Panc1 (cell line): ENCODE data around the gene NTN4. TPM values are rescaled to one million over a fixed set of nuclear protein-coding genes. Genes with fewer than 3 reads are reported as not detected.

Source experiments
- ATAC-seq: fragments of 200-7000 bp; cut with Tn5 transposase; 2 replicates; pipeline ENCODE4 v1.9.1; 2020; ENCODE audit warnings: mild to moderate bottlenecking, moderate library complexity
- BruUV-seq: library from RNA; stranded (reverse); fragments of 400-500 nt; replicated peaks from 2 replicates; lab custom pipeline; 2021; lab: Mats Ljungman, UMichigan
- CTCF ChIA-PET: fragments of 300-600 bp; sonication (Branson Sonifier 250); formaldehyde crosslinking; loops from one replicate; lab custom pipeline; 2022; ENCODE audit warnings: antibody characterized with exemption; lab: Charles Lee
- POLR2A ChIA-PET: fragments of 300-600 bp; sonication (Branson Sonifier 250); formaldehyde crosslinking; loops from one replicate; lab custom pipeline; 2022; ENCODE audit warnings: antibody characterized with exemption; lab: Charles Lee
- DNase-seq: peaks from one replicate; pipeline ENCODE4 v3.0.0-alpha.2; 2010; ENCODE audit warnings: low read depth, low spot score
- H3K27ac ChIP-seq: 2 replicates; pipeline ENCODE4 v1.5.1; 2011; ENCODE audit warnings: mild to moderate bottlenecking, low read length, inconsistent platforms
- H3K27me3 ChIP-seq: fragments of 200-500 bp; sonication (Bioruptor generic); 2 replicates; pipeline ENCODE4 v1.6.0; 2014; ENCODE audit warnings: low read length, inconsistent platforms; ENCODE audit not compliant: control insufficient read depth, insufficient read depth
- H3K36me3 ChIP-seq: fragments of 200-500 bp; sonication (Bioruptor generic); 2 replicates; pipeline ENCODE4 v1.5.1; 2014; ENCODE audit warnings: inconsistent platforms, mild to moderate bottlenecking, low read length, moderate library complexity; ENCODE audit not compliant: control insufficient read depth, insufficient read depth
- H3K4me1 ChIP-seq: 2 replicates; pipeline ENCODE4 v1.5.1; 2011; ENCODE audit warnings: inconsistent platforms, mild to moderate bottlenecking, low read length, moderate library complexity; ENCODE audit not compliant: control insufficient read depth, insufficient read depth
- H3K4me3 ChIP-seq, 2 experiments: 2 replicates each; pipeline ENCODE4 v1.5.1; 2011 to 2012; ENCODE audit warnings: low read depth in 2 of 2, low read length in 2 of 2, mild to moderate bottlenecking in 2 of 2, inconsistent platforms in 1 of 2, moderate library complexity in 1 of 2
- H3K9me3 ChIP-seq: fragments of 200-500 bp; sonication (Bioruptor generic); 2 replicates; pipeline ENCODE4 v1.5.1; 2014; ENCODE audit warnings: low read depth, mild to moderate bottlenecking, inconsistent platforms, low read length, moderate library complexity; ENCODE audit not compliant: control insufficient read depth, insufficient read depth
- POLR2AphosphoS5 ChIP-seq: IDR thresholded peaks from 2 replicates; pipeline ENCODE4 v1.6.1; 2012; ENCODE audit warnings: mild to moderate bottlenecking, low read depth, low read length, moderate library complexity
- SIN3A ChIP-seq: IDR thresholded peaks from 2 replicates; pipeline ENCODE4 v1.6.1; 2012; ENCODE audit warnings: low read depth, mild to moderate bottlenecking, low read length, moderate library complexity, borderline replicate concordance; ENCODE audit not compliant: insufficient read depth
- TCF7L2 ChIP-seq: IDR thresholded peaks from 2 replicates; pipeline ENCODE4 v1.6.1; 2011; ENCODE audit warnings: mild to moderate bottlenecking, low read depth, low read length, inconsistent platforms
- in situ Hi-C: cut with HindIII; loops from 2 replicates; pipeline ENCODE4 v1.10.0; 2016; ENCODE audit warnings: low sequenced_read_pairs, low pct_unique_long_range_greater_than_20kb
- intact Hi-C: fragments of 100-400 bp; cut with micrococcal nuclease; formaldehyde crosslinking; loops from one replicate; pipeline ENCODE4 v1.10.0; 2022; ENCODE audit not compliant: unreplicated experiment
- total RNA-seq: library from RNA; stranded (reverse); gene quantifications from one replicate; pipeline ENCODE4 v1.2.1, GENCODE V29; 2021; ENCODE audit not compliant: unreplicated experiment
- TF ChIP-seq, protein P1 (sequence below), 2 experiments: IDR thresholded peaks; 2 replicates each; pipeline ENCODE4 v1.6.1; 2011 to 2012; ENCODE audit warnings: low read depth in 2 of 2, control low read depth in 1 of 2, low read length in 1 of 2, mild to moderate bottlenecking in 1 of 2, moderate library complexity in 1 of 2; ENCODE audit not compliant: insufficient read depth in 1 of 2
- TF ChIP-seq, protein P2 (sequence below): fragments of 450-650 bp; IDR thresholded peaks from 2 replicates; pipeline ENCODE4 v1.5.1; 2017; ENCODE audit warnings: mild to moderate bottlenecking

NTN4 gene
- total RNA-seq, 1 experiment from 2014 or later, result 17.1 TPM

DNA sequence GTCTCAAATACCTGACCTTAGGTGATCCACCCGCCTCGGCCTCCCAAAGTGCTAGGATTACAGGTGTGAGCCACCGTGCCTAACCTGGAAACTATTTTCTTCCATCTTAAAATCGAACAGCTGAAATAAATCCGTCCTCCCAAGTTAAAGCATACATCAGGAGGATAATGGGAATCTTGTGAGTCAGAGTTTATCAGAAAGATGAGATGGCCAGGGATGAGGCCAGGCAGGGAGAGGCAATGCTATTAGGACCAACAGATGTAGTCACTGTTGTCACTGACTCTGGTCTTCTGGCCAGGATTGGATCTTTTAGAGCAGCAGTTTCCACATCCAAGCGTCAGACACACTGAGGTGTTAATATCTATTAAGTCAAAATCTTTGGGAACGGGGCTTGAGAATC, 177.5 kb downstream of the NTN4 start:
- TF ChIP-seq TCF7L2 (no peak), POLR2AphosphoS5 (no peak), SIN3A (no peak)
- TF ChIP-seq, protein P1, sequence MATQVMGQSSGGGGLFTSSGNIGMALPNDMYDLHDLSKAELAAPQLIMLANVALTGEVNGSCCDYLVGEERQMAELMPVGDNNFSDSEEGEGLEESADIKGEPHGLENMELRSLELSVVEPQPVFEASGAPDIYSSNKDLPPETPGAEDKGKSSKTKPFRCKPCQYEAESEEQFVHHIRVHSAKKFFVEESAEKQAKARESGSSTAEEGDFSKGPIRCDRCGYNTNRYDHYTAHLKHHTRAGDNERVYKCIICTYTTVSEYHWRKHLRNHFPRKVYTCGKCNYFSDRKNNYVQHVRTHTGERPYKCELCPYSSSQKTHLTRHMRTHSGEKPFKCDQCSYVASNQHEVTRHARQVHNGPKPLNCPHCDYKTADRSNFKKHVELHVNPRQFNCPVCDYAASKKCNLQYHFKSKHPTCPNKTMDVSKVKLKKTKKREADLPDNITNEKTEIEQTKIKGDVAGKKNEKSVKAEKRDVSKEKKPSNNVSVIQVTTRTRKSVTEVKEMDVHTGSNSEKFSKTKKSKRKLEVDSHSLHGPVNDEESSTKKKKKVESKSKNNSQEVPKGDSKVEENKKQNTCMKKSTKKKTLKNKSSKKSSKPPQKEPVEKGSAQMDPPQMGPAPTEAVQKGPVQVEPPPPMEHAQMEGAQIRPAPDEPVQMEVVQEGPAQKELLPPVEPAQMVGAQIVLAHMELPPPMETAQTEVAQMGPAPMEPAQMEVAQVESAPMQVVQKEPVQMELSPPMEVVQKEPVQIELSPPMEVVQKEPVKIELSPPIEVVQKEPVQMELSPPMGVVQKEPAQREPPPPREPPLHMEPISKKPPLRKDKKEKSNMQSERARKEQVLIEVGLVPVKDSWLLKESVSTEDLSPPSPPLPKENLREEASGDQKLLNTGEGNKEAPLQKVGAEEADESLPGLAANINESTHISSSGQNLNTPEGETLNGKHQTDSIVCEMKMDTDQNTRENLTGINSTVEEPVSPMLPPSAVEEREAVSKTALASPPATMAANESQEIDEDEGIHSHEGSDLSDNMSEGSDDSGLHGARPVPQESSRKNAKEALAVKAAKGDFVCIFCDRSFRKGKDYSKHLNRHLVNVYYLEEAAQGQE (IDR thresholded peaks at IDR 0.05; ENCODE audit: insufficient read depth in 1 of 2, low read depth in 2 of 2, low read length in 1 of 2), result no peak
- TF ChIP-seq, protein P2, sequence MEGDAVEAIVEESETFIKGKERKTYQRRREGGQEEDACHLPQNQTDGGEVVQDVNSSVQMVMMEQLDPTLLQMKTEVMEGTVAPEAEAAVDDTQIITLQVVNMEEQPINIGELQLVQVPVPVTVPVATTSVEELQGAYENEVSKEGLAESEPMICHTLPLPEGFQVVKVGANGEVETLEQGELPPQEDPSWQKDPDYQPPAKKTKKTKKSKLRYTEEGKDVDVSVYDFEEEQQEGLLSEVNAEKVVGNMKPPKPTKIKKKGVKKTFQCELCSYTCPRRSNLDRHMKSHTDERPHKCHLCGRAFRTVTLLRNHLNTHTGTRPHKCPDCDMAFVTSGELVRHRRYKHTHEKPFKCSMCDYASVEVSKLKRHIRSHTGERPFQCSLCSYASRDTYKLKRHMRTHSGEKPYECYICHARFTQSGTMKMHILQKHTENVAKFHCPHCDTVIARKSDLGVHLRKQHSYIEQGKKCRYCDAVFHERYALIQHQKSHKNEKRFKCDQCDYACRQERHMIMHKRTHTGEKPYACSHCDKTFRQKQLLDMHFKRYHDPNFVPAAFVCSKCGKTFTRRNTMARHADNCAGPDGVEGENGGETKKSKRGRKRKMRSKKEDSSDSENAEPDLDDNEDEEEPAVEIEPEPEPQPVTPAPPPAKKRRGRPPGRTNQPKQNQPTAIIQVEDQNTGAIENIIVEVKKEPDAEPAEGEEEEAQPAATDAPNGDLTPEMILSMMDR, result no peak
- ATAC-seq, result no peak
- POLR2A ChIA-PET, result no interaction called here
- Histone ChIP-seq H3K27ac (no peak overlapping the region), H3K4me1 (peaks cover 3% of the 10 kb centered on the region; the same call in 1 of the 2 replicates), H3K9me3 (no peaks in the 10 kb centered on the region), H3K27me3 (no peaks in the 10 kb centered on the region), H3K4me3 (no peak overlapping the region), H3K36me3 (no peaks in the 10 kb centered on the region)
- DNase-seq, result no peak
- intact Hi-C loops (no loop called here), in situ Hi-C loops (no loop called here)
- BruUV-seq, result no TSS peak
- CTCF ChIA-PET, result no interaction called here

- DNase-seq (no peak), ATAC-seq (no peak; the same call in 1 of the 2 replicates)
- Histone ChIP-seq H3K9me3 (no peaks in the 10 kb centered on the region), H3K27ac (no peak overlapping the region), H3K27me3 (0 out of 2 replicates have a peak, but pooled peaks cover 2% of the 10 kb centered on the region), H3K36me3 (no peaks in the 10 kb centered on the region), H3K4me1 (peaks cover 3% of the 10 kb centered on the region; the same call in 1 of the 2 replicates), H3K4me3 (no peak overlapping the region)
- intact Hi-C loops, result no loop called here
- no peak for TF ChIP-seq SIN3A
- TF ChIP-seq TCF7L2, result no peak
- TF ChIP-seq, protein P1 (IDR thresholded peaks at IDR 0.05; ENCODE audit: insufficient read depth in 1 of 2, low read depth in 2 of 2, low read length in 1 of 2), result no peak
- no peak for TF ChIP-seq POLR2AphosphoS5
- TF ChIP-seq, protein P2, result no peak
- no TSS peak for BruUV-seq
- CTCF ChIA-PET, result no interaction called here
- in situ Hi-C loops, result no loop called here
- POLR2A ChIA-PET, result no interaction called here
Measured at GRCh38 chr12:95611676-95612309, 178.8 kb downstream of the NTN4 start.
